Mucosa of descending colon (tissue), 3 donors: Measurements from ENCODE around the gene LMX1A. TPM values are rescaled to one million over a fixed set of nuclear protein-coding genes. Genes with fewer than 3 reads are reported as not detected.

Experiments
- ATAC-seq: fragments of 200-7000 bp; cut with Tn5 transposase; one replicate; pipeline ENCODE4 v1.9.1; 2020; ENCODE audit warnings: mild to moderate bottlenecking, moderate library complexity
- DNase-seq, 3 donors: peaks; one replicate each; pipeline ENCODE4 v3.0.0-alpha.2; 2020
- H3K36me3 ChIP-seq: fragments of 200-600 bp; one replicate; pipeline ENCODE4 v1.8.0; 2021; ENCODE audit warnings: low read depth, mild to moderate bottlenecking
- H3K4me1 ChIP-seq: fragments of 200-600 bp; one replicate; pipeline ENCODE4 v1.8.0; 2021; ENCODE audit warnings: low read depth, mild to moderate bottlenecking
- H3K4me3 ChIP-seq: fragments of 200-600 bp; one replicate; pipeline ENCODE4 v1.8.0; 2021; ENCODE audit warnings: mild to moderate bottlenecking
- H3K9me3 ChIP-seq: fragments of 200-600 bp; one replicate; pipeline ENCODE4 v1.8.0; 2021; ENCODE audit warnings: mild to moderate bottlenecking
- CTCF ChIP-seq: fragments of 200-600 bp; IDR thresholded peaks from one replicate; pipeline ENCODE4 v1.8.0; 2022; ENCODE audit warnings: antibody characterized with exemption, mild to moderate bottlenecking
- intact Hi-C, 2 donors: fragments of 100-400 bp; cut with DNase I in 1 of 2; cut with micrococcal nuclease in 1 of 2; formaldehyde crosslinking; loops; one replicate each; pipeline versions ENCODE4 v1.11.0 to v1.11.1; 2022; cut with DNase I, micrococcal nuclease
- total RNA-seq, 3 donors: library from RNA; stranded (reverse); fragmentation: NEBNext Ultra II Directional in 2 of 3; extraction: Animal tissue kit (Norgen Biotek cat#: 25700) in 2 of 3; gene quantifications; one replicate each; pipeline versions ENCODE4 v1.2.1 to v1.2.4, GENCODE V29; 2021 to 2023
- donor health status: DM: no; HTN: no; CAD: no; lungs with moderate emphysema.
- donor health status: DM: no; HTN: no; CAD: no.
- donor health status: DM: no; HTN: yes; CAD: no.

Gene LMX1A
- total RNA-seq, 3 donors from 2014 or later, result 0.31 to 0.84 (median 0.38) TPM

- intact Hi-C loops, result loop anchor here in 1 of 2 donors (5.0 kb wide), 1 partner anchor 107 kb away; no protein-coding TSS in a partner anchor
- ATAC-seq, result no peak
- no peaks in the 10 kb centered on the region for H3K36me3 ChIP-seq
- TF ChIP-seq CTCF, result no peak
- H3K4me1 ChIP-seq, result no peaks in the 10 kb centered on the region
- no peak for DNase-seq
- H3K4me3 ChIP-seq, result no peak overlapping the region
- H3K9me3 ChIP-seq, result no peaks in the 10 kb centered on the region
These were observed 96.6 kb downstream of the LMX1A start for GRCh38 chr1:165259706-165260428.

- H3K36me3 ChIP-seq, result no peaks in the 10 kb centered on the region
- peak; percentile 37 for ATAC-seq
- DNase-seq, result no peak
- H3K4me1 ChIP-seq, result no peaks in the 10 kb centered on the region
- intact Hi-C loops, result loop anchor here in 1 of 2 donors (5.0 kb wide), 1 partner anchor 108 kb away; no protein-coding TSS in a partner anchor
- TF ChIP-seq CTCF, result no peak
- no peak overlapping the region for H3K4me3 ChIP-seq
- H3K9me3 ChIP-seq, result no peaks in the 10 kb centered on the region
These were observed 97.3 kb downstream of the LMX1A start for GRCh38 chr1:165259236-165259635.

GRCh38 chr1:165257969-165258459, 98.5 kb downstream of the LMX1A start:
- no peaks in the 10 kb centered on the region for H3K4me1 ChIP-seq
- peak; percentile 30 for TF ChIP-seq CTCF
- H3K4me3 ChIP-seq, result no peak overlapping the region
- intact Hi-C loops, result loop anchor here in 1 of 2 donors (5.0 kb wide), 1 partner anchor 109 kb away; no protein-coding TSS in a partner anchor
- ATAC-seq (peak; percentile 95), DNase-seq (peak in 2 of 3 donors; percentile 74 to 93)
- H3K36me3 ChIP-seq, result no peaks in the 10 kb centered on the region
- no peaks in the 10 kb centered on the region for H3K9me3 ChIP-seq

DNA sequence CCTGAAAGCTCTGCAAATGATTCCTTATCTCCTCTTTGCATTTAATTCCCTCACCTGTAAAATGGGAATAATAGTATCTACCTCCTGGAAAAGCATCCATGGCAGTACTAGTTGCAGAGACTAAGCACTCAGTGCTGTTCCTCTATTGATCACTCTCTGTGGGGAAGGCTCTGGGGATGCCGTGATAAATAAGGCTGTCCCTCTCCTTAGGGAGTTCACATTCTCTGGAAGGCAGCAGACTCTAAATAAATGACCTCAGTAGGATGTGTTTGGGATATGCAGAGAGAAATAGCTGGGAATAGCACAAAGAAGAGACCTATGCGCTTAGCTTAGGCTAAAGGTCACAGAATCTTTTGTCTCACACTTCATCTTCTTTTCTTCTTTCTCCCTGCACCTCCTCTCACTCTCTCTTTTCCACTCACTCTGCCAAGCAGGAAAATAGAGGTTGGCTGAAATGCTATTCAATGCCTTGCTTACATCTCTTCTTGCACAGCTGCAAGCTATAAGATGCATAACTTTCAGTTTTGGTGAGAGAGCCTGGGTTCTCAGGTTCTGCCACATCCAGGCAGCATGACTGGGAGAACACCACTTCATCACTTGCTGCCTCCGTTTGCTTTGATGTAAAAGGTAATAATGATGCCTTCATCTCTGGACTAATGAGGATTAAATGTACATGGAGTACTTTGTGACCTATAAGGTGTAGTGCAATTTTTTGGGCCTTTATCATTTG, 101.5 kb downstream of the LMX1A start:
- no peak overlapping the region for H3K4me3 ChIP-seq
- DNase-seq (no peak), ATAC-seq (no peak)
- H3K36me3 ChIP-seq, result no peaks in the 10 kb centered on the region
- H3K4me1 ChIP-seq, result no peaks in the 10 kb centered on the region
- intact Hi-C loops, result loop anchor here in 1 of 2 donors (5.0 kb wide), 1 partner anchor 112 kb away; no protein-coding TSS in a partner anchor
- TF ChIP-seq CTCF, result no peak
- no peaks in the 10 kb centered on the region for H3K9me3 ChIP-seq

- intact Hi-C loops, result no loop called here
- no peak for ATAC-seq
- Histone ChIP-seq H3K36me3 (no peaks in the 10 kb centered on the region), H3K9me3 (no peaks in the 10 kb centered on the region), H3K4me1 (no peaks in the 10 kb centered on the region), H3K4me3 (no peak overlapping the region)
- no peak for TF ChIP-seq CTCF
- no peak for DNase-seq
These were observed 102.1 kb downstream of the LMX1A start for GRCh38 chr1:165254376-165254775.
